ENCODE data around the gene ABAT.

Gene ABAT

GRCh38 chr16:8720080-8720966 lies 45.9 kb downstream of the ABAT start:
- Histone ChIP-seq H3K36me3 (peaks cover 0 to 11% (median 8%) of the 10 kb centered on the region in 3 donors), H3K9me3 (peaks cover 0 to 12% (median 2%) of the 10 kb centered on the region in 3 donors), H3K4me1 (no peaks in the 10 kb centered on the region), H3K4me3 (no peak overlapping the region), H3K27ac (no peak overlapping the region), H3K27me3 (no peaks in the 10 kb centered on the region)
- DNase-seq = no peak
- intact Hi-C loops (cut with DNase I; ENCODE audit: low total_unique reads) = no loop called here
- TF ChIP-seq CTCF (IDR thresholded peaks at IDR 0.05) = no peak

GRCh38 chr16:8720967-8721308 lies 46.5 kb downstream of the ABAT start:
- TF ChIP-seq CTCF (IDR thresholded peaks at IDR 0.05) = no peak
- H3K27me3 ChIP-seq = no peaks in the 10 kb centered on the region
- no peak for DNase-seq
- H3K4me3 ChIP-seq = no peak overlapping the region
- peaks cover 0 to 9% (median 8%) of the 10 kb centered on the region in 3 donors for H3K36me3 ChIP-seq
- no peak overlapping the region for H3K27ac ChIP-seq
- intact Hi-C loops (cut with DNase I; ENCODE audit: low total_unique reads) = no loop called here
- peaks cover 0 to 12% (median 2%) of the 10 kb centered on the region in 3 donors for H3K9me3 ChIP-seq
- H3K4me1 ChIP-seq = no peaks in the 10 kb centered on the region

- H3K9me3 ChIP-seq = peaks cover 0 to 12% (median 2%) of the 10 kb centered on the region in 3 donors
- no peaks in the 10 kb centered on the region for H3K4me1 ChIP-seq
- H3K27me3 ChIP-seq = no peaks in the 10 kb centered on the region
- intact Hi-C loops (cut with DNase I; ENCODE audit: low total_unique reads) = no loop called here
- peaks cover 0 to 8% (median 5%) of the 10 kb centered on the region in 3 donors for H3K36me3 ChIP-seq
- TF ChIP-seq CTCF (IDR thresholded peaks at IDR 0.05) = no peak
- no peak overlapping the region for H3K4me3 ChIP-seq
- H3K27ac ChIP-seq = no peak overlapping the region
- DNase-seq = no peak
These were observed 47.1 kb downstream of the ABAT start for GRCh38 chr16:8721336-8722024.

- Histone ChIP-seq H3K4me1 (no peaks in the 10 kb centered on the region), H3K36me3 (peaks cover 0 to 8% (median 0%) of the 10 kb centered on the region in 3 donors), H3K4me3 (no peak overlapping the region), H3K27me3 (no peaks in the 10 kb centered on the region), H3K27ac (no peak overlapping the region), H3K9me3 (peaks cover 0 to 8% (median 2%) of the 10 kb centered on the region in 3 donors)
- intact Hi-C loops (cut with DNase I; ENCODE audit: low total_unique reads) = no loop called here
- TF ChIP-seq CTCF (IDR thresholded peaks at IDR 0.05) = no peak
- no peak for DNase-seq
These were observed 47.6 kb downstream of the ABAT start for GRCh38 chr16:8722025-8722348.

GRCh38 chr16:8725513-8726178 lies 51.2 kb downstream of the ABAT start:
- Histone ChIP-seq H3K27me3 (no peaks in the 10 kb centered on the region), H3K9me3 (no peaks in the 10 kb centered on the region), H3K4me1 (no peaks in the 10 kb centered on the region), H3K27ac (no peak overlapping the region), H3K4me3 (no peak overlapping the region), H3K36me3 (no peaks in the 10 kb centered on the region)
- no peak for TF ChIP-seq CTCF (IDR thresholded peaks at IDR 0.05)
- no peak for DNase-seq
- intact Hi-C loops (cut with DNase I; ENCODE audit: low total_unique reads) = no loop called here

All from tibial artery (tissue), 4 donors.